GM19324 (cell line): Measurements from ENCODE around the gene WDR70.
"Not testable (repeated sequence)": the region's sequence is repeated elsewhere in the genome, so short reads cannot be mapped to it uniquely, and the experiment has no call there.

Source experiments
- ATAC-seq: cut with Tn5 transposase; IDR thresholded peaks from one replicate; pipeline ENCODE4 v1.9.1; 2021; ENCODE audit warnings: mild to moderate bottlenecking, moderate library complexity; ENCODE audit not compliant: unreplicated experiment, low FRiP score

WDR70 gene

GRCh38 chr5:37451991-37452390, 72.9 kb downstream of the WDR70 start:
- ATAC-seq: not testable (repeated sequence)

GRCh38 chr5:37453252-37453651, 74.1 kb downstream of the WDR70 start:
- not testable (repeated sequence) for ATAC-seq

- not testable (repeated sequence) for ATAC-seq
Measured at GRCh38 chr5:37454402-37455055, 75.4 kb downstream of the WDR70 start.

GRCh38 chr5:37463191-37464051, 84.3 kb downstream of the WDR70 start:
- not testable (repeated sequence) for ATAC-seq

GRCh38 chr5:37464581-37464980, 85.5 kb downstream of the WDR70 start:
- ATAC-seq: not testable (repeated sequence)

GRCh38 chr5:37469383-37469782, 90.3 kb downstream of the WDR70 start:
- not testable (repeated sequence) for ATAC-seq

- no peak for ATAC-seq
Measured at GRCh38 chr5:37471666-37472197, 92.6 kb downstream of the WDR70 start.

GRCh38 chr5:37477426-37477825, 98.3 kb downstream of the WDR70 start:
- ATAC-seq: no peak

GRCh38 chr5:37478121-37478894, 99.2 kb downstream of the WDR70 start:
- no peak for ATAC-seq

GRCh38 chr5:37481395-37481794, 102.3 kb downstream of the WDR70 start:
- not testable (repeated sequence) for ATAC-seq

- ATAC-seq: no peak
Measured at GRCh38 chr5:37490120-37490810, 111.1 kb downstream of the WDR70 start.

- ATAC-seq: no peak
Measured at GRCh38 chr5:37490931-37491330, 111.8 kb downstream of the WDR70 start.

- no peak for ATAC-seq
Measured at GRCh38 chr5:37492778-37493555, 113.8 kb downstream of the WDR70 start.

GRCh38 chr5:37494756-37495155, 115.6 kb downstream of the WDR70 start:
- ATAC-seq: no peak

GRCh38 chr5:37495210-37495609, 116.1 kb downstream of the WDR70 start:
- no peak for ATAC-seq

GRCh38 chr5:37495668-37496347, 116.7 kb downstream of the WDR70 start:
- no peak for ATAC-seq

- no peak for ATAC-seq
Measured at GRCh38 chr5:37496902-37497445, 117.9 kb downstream of the WDR70 start.

- no peak for ATAC-seq
Measured at GRCh38 chr5:37501152-37501551, 122.0 kb downstream of the WDR70 start.

- no peak for ATAC-seq
Measured at GRCh38 chr5:37506241-37506640, 127.1 kb downstream of the WDR70 start.
